HCT116 (cell line): ENCODE results near the gene IMPG2.

ENCODE experiments used
- EZH2 ChIP-seq: fragments of 200-600 bp; sonication (generic); IDR thresholded peaks from 2 replicates; pipeline ENCODE4 v1.6.1; 2017; ENCODE audit warnings: antibody characterized with exemption, mixed run types
- POLR2A ChIP-seq: IDR thresholded peaks from 2 replicates; pipeline ENCODE4 v1.7.0; 2011; ENCODE audit warnings: borderline replicate concordance; ENCODE audit not compliant: insufficient read depth, insufficient read length; ENCODE audit errors: extremely low read depth
- YY1 ChIP-seq: IDR thresholded peaks from 2 replicates; pipeline ENCODE4 v1.6.1; 2011; ENCODE audit warnings: low read length, low read depth, moderate library complexity, mild to moderate bottlenecking; ENCODE audit not compliant: insufficient replicate concordance; ENCODE audit errors: extremely low read depth
- ZFX ChIP-seq: fragments of 450-650 bp; IDR thresholded peaks from 2 replicates; pipeline ENCODE4 v1.6.1; 2017
- TF ChIP-seq, protein P1 (sequence below), 3 experiments: fragments of 200-600 bp in 1 of 3; sonication (generic) in 1 of 3; IDR thresholded peaks in 2 of 3; conservative IDR thresholded peaks in 1 of 3; 2 replicates each; pipeline ENCODE4 v1.5.1; 2012 to 2017; ENCODE audit warnings: low read depth in 2 of 3, low read length in 2 of 3, antibody characterized with exemption in 1 of 3, borderline replicate concordance in 1 of 3, control low read depth in 1 of 3, mild to moderate bottlenecking in 1 of 3, mixed read lengths in 1 of 3, mixed run types in 1 of 3, moderate library complexity in 1 of 3; ENCODE audit not compliant: insufficient read depth in 1 of 3

DNA sequence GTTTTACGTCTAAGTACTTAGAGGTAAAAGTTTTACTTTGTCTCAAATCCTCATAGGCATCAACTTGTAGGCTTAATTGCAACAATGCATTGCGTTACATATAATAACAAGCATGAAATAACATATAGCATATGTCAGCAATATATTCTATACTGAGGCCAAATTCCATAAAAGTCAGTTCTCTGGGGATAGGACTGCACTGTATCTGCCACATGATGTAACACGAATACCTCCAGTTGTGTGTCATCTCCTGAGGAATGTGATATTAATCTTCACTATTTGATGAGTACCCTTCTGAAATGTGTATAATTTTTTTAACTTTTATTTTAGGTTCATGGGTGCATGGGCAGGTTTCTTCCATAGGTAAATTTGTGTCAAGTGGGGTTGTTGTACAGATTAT lies 126.4 kb downstream of the IMPG2 start:
- TF ChIP-seq ZFX (no peak), YY1 (no peak), EZH2 (no peak), POLR2A (no peak)
- TF ChIP-seq, protein P1, sequence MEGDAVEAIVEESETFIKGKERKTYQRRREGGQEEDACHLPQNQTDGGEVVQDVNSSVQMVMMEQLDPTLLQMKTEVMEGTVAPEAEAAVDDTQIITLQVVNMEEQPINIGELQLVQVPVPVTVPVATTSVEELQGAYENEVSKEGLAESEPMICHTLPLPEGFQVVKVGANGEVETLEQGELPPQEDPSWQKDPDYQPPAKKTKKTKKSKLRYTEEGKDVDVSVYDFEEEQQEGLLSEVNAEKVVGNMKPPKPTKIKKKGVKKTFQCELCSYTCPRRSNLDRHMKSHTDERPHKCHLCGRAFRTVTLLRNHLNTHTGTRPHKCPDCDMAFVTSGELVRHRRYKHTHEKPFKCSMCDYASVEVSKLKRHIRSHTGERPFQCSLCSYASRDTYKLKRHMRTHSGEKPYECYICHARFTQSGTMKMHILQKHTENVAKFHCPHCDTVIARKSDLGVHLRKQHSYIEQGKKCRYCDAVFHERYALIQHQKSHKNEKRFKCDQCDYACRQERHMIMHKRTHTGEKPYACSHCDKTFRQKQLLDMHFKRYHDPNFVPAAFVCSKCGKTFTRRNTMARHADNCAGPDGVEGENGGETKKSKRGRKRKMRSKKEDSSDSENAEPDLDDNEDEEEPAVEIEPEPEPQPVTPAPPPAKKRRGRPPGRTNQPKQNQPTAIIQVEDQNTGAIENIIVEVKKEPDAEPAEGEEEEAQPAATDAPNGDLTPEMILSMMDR (IDR thresholded peaks at IDR 0.05 in 2 of 3, conservative IDR thresholded peaks at IDR 0.05 in 1 of 3; ENCODE audit: borderline replicate concordance in 1 of 3, insufficient read depth in 1 of 3, low read depth in 2 of 3, low read length in 2 of 3) = no peak
